ENCODE results near the gene ADAM15. TPM values are rescaled to one million over a fixed set of nuclear protein-coding genes. Genes with fewer than 3 reads are reported as not detected.

Gene ADAM15
- total and polyA plus RNA-seq, 2 of the 8 experiments (the other 6 are each of a cell fraction or from before 2014, with no cell fraction given), result 32.9 to 37.6 TPM

- peak; percentile 87 for TF ChIP-seq ATF2 (IDR thresholded peaks at IDR 0.05; ENCODE audit: low read length)
- no peak for TF ChIP-seq SUZ12 (IDR thresholded peaks at IDR 0.05; ENCODE audit: low read length)
- peak in 1 of 2 experiments; percentile 85; a peak in 1 of 4 replicates for TF ChIP-seq SIN3A (conservative IDR thresholded peaks at IDR 0.05 in 1 of 2, IDR thresholded peaks at IDR 0.05 in 1 of 2; ENCODE audit: low read depth in 1 of 2, low read length in 2 of 2)
- TF ChIP-seq YY1 (IDR thresholded peaks at IDR 0.05; ENCODE audit: low read depth, low read length), result 0 out of 2 replicates have a peak, but pooled peaks have one; percentile 28
- TF ChIP-seq USF2 (IDR thresholded peaks at IDR 0.05; ENCODE audit: low read length), result no peak
- no peak for TF ChIP-seq ZNF274 (IDR thresholded peaks at IDR 0.05; ENCODE audit: borderline replicate concordance, extremely low read depth, low read length)
- no peak for TF ChIP-seq POLR2A (IDR thresholded peaks at IDR 0.05; ENCODE audit: control extremely low read depth in 1 of 2, low read depth in 2 of 2, low read length in 2 of 2)
Observed at GRCh38 chr1:155044812-155045657, 6.1 kb upstream of the ADAM15 start (continued).

All from H1 (cell line).